ENCODE data around the gene RNF224.
"Not testable (repeated sequence)": the region's sequence is repeated elsewhere in the genome, so short reads cannot be mapped to it uniquely, and the experiment has no call there.

RNF224 gene

DNA sequence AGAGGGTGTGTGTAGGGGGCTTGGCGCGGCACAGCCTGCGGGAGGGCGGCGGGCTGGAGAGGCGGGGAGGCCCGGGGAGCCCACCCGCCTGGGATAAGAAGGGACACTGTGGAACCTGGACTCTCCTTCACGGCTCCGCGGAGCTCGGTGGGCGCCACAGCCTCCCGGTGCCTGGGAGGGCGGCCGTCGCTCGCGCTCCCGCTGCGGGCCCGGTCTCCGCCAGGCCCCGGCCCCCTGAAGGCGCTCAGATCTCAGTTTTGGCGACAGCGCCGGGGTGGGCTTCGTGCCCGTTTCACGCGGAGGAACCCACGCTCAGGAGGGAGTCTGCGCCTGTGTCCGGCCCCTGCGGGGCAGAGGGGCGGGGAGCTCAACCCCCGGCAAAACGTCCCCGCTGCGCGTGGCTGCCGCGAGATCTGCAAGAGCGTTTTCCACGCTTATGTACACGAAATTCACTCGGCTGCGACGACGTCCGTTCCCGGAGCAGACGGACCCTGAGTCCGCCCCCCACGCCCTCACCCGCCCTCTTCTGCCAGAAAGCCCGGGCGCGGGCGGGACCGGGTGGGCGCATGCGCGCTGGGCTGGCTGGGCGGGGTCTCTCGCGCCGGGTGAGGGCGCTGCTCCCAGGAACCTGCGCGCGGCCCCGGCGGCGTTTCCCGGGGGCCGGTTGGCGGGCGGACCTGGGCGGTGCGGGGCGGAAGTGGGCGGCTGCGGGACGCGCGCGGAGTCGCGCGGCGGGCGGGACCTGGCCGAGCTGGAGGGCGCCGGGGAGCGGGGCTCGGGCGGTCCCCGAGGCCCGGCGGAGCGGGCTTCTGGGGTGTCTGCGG lies 27.5 kb downstream of the RNF224 start, which contains the start of gene NELFB:
Gene NELFB, plus strand, starts transcription at position 704 of the 824 bp plus-strand sequence.
- peak; percentile 96 for DNase-seq (ENCODE audit: low read depth)

GRCh38 chr9:137255448-137256114 lies 28.3 kb downstream of the RNF224 start:
- DNase-seq (ENCODE audit: low read depth), result no peak

DNA sequence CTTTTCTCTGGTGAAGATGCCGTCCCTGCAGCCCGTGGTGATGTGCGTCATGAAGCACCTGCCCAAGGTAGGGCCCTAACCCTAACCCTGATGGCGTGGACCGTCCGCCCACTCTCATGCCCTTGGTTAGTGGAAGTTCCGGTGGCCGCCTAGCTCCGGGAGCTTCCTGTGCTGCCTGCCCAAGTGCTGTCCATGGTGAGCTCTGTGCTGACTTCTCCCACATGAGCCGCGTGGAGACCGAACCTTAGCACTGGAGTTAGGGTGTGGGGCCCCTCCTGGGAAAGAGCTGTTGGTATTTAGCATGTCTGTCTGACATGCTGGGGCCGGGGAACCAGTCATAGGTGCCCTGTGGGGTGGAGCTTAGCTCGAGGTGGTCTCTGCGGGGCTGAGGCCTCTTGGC lies 29.1 kb downstream of the RNF224 start:
- DNase-seq (ENCODE audit: low read depth), result no peak

GRCh38 chr9:137256856-137257255 lies 29.6 kb downstream of the RNF224 start:
- no peak for DNase-seq (ENCODE audit: low read depth)

DNA sequence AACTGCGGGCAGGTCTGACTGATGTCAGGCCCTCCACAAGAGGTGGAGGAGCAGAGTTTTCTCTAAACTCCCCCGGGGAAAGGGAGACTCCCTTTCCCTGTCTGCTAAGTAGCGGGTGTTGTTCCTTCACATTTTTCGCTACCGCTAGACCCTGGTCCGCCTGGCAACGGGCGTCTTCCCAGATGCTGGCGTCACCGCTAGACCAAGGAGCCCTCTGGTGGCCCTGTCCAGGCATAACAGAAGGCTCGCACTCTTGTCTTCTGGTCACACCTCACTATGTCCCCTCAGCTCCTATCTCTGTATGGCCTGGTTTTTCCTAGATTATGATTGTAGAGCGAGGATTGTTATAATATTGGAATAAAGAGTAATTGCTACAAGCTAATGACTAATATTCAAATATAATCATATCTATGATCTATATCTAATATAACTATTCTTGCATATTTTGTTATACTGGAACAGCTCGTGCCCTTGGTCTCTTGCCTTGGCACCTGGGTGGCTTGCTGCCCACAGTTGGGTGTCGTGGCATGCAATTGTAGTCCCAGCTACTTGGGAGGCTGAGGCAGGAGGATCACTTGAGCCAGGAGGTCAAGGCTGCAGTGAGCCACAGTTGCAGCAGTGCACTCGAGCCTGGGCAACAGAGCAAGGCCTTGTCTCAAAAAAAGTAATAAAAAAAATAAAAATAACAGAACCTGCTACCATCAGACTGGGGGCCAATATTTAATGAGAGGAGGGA lies 35.0 kb downstream of the RNF224 start:
- DNase-seq (ENCODE audit: low read depth), result not testable (repeated sequence)

- no peak for DNase-seq (ENCODE audit: low read depth)
Observed at GRCh38 chr9:137262909-137263285, 35.6 kb downstream of the RNF224 start.

DNA sequence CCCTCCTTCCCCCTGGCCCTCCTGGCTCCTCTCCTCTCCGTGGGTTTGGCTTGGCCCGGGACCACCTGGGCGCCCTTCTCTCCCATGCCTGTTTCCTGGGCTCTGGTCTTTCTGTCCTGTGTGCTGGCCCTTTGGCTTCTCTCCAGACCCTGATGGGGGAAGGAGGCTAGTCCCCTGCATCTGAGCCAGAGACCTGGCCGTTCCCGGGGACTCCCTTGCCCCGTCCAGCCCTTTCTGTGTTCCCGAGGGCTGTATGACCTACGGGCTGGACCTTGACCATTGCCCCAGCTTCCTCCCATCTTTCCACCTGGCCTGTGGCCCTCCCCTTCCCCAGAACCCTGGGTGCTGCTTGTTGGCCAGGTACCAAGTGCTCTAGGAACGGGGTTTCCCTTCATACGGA lies 36.2 kb downstream of the RNF224 start:
- no peak for DNase-seq (ENCODE audit: low read depth)

DNA sequence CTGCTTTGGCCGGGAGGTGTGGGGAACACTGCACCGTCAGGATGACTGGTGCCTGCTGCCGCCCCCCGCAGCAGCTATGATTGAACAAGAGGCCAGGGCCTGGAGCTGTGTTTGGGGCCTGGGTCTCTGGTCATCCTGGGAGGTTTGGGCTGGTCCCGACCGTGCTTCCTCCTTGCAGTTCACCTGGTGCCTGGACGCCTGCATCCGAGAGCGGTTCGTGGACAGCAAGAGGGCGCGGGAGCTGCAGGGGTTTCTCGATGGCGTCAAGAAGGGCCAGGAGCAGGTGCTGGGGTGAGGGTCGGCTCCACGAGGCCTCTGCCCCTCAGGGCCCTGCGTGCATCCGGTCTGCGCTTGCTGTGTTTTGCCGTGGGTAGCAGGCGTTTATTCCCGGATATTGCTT lies 36.8 kb downstream of the RNF224 start:
- no peak for DNase-seq (ENCODE audit: low read depth)

- DNase-seq (ENCODE audit: low read depth), result no peak
Observed at GRCh38 chr9:137265496-137266161, 38.3 kb downstream of the RNF224 start.

GRCh38 chr9:137266162-137266527 lies 38.8 kb downstream of the RNF224 start:
- no peak for DNase-seq (ENCODE audit: low read depth)

DNA sequence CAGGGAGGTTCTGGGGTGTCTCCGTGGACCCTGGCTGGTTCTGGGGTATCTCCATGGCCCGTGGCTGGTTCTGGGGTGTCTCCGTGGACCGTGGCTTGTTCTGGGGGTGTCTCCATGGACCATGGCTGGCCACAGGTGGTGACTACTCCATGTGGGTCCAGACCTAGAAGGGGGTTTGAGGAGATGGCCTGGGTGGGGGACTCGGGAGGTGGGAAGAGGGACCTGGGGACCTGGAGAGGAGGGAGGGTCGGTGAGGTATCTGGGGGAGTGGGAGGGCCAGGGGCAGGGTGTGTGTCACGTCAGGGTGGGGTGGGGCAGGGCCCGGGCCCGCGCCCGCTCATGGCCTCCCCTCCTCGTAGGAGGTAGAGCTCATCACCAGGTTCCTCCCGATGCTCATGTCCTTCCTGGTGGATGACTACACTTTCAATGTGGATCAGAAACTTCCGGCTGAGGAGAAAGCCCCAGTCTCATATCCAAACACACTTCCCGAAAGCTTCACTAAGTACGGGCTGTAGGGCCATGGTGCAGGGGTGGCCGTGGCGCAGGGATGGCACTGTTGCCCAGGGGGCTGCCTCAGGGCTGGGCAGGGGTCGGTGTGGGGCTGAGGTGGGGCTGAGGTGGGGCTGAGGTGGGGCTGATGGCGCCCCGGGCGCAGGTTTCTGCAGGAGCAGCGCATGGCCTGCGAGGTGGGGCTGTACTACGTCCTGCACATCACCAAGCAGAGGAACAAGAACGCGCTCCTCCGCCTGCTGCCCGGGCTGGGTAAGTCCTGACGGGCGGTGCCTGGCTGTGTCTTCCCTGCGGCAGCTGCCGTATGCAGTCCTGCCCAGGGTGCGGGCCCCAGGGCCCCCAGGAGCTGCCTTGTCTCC lies 39.5 kb downstream of the RNF224 start:
- no peak for DNase-seq (ENCODE audit: low read depth)

- no peak for DNase-seq (ENCODE audit: low read depth)
Observed at GRCh38 chr9:137267933-137268355, 40.6 kb downstream of the RNF224 start.

DNA sequence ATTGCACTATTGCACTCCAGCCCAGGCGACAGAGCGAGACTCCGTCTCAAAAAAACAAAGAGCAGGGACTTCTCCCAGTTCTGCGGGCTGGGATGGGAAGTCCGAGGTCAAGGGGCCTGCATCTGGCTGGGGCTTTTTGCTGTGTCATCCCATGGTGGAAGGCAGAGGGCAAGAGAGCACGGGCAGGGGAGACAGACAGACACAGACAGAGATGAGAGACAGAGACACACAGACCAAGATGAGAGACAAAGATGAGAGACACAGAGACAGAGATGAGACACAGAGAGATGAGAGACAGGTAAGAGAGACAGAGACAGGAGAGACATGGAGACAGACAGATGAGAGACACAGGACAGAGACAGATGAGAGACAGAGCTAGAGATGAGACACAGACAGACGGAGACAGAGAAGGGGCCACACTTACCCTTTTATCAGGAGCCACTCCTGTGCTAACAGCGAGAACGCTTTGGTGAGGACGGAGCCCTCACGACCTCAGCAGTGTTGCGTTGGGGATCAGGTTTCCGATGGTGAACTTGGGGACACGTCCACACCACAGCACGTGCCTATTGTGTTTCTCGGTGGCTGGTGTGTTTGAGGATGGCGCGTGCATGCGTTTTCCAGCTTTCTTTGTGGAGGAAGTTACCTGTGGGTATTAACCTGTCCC lies 41.4 kb downstream of the RNF224 start:
- DNase-seq (ENCODE audit: low read depth), result no peak

- no peak for DNase-seq (ENCODE audit: low read depth)
Observed at GRCh38 chr9:137269231-137269772, 42.0 kb downstream of the RNF224 start.

- no peak for DNase-seq (ENCODE audit: low read depth)
Observed at GRCh38 chr9:137270929-137271695, 43.8 kb downstream of the RNF224 start.

GRCh38 chr9:137271696-137272076 lies 44.4 kb downstream of the RNF224 start:
- no peak for DNase-seq (ENCODE audit: low read depth)

DNA sequence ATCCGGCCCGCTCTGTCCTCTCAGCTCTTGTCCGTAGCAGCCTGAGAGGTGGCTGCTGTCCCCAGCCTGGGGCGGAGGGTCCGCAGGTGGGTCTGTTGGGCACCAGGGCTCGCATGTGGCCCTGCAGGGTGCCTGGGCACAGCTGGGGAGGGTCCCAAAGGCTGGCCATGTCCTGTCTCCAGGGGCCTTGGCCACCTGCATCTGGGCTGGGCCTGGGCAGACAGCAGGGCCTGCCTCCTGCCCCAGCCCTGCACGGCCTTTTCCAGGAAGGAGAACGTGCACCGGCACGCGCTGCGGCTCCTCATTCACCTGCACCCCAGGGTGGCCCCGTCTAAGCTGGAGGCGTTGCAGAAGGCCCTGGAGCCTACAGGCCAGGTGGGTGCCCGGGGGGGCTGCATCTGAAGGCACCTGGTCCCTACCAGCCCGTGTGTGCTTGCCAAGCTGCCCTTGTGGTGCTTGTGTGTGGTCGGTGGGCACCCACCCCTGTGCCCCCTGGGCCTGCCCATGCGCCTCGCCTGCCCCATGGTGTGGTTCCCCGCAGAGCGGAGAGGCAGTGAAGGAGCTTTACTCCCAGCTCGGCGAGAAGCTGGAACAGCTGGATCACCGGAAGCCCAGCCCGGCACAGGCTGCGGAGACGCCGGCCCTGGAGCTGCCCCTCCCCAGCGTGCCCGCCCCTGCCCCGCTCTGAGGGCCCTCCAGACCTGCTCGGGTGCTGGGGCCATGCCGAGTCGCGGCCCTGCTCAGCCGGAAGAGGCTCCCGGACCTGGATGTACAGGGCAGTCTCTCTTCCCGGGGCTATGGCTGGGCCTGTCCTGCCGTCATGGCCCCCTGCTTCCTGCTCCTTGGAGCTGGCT lies 45.2 kb downstream of the RNF224 start:
- DNase-seq (ENCODE audit: low read depth), result no peak

DNA sequence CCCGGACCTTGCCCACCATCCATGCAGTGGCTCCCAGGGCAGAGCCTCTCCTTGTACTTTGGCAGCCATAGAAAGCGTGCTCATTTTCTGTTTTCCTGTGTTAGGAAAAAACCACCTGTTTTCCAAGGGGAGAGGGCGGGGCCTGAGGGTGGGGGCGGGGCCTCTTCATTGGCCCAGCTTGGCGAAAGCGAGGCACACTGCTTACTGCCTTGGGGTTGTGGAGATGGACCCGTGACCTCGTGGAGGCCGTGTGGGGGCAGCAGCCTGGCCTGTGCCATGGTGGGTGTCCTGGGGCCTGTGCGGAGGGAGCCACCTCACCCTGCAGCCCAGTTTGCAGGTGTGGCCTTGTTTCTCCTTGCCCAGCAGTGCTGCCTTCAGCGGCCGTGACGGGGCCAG lies 45.8 kb downstream of the RNF224 start:
- DNase-seq (ENCODE audit: low read depth), result no peak
